GM19467 (cell line): ENCODE data around the gene UBXN11.
A peak's percentile ranks its signal among the peaks of the same experiment; 100 is the strongest.
"Not testable (repeated sequence)": the region's sequence is repeated elsewhere in the genome, so short reads cannot be mapped to it uniquely, and the experiment has no call there.

Experiments used
- ATAC-seq: cut with Tn5 transposase; IDR thresholded peaks from one replicate; pipeline ENCODE4 v1.9.1; 2021; ENCODE audit warnings: mild to moderate bottlenecking, moderate library complexity; ENCODE audit not compliant: unreplicated experiment

The UBXN11 gene

GRCh38 chr1:26307966-26308899, 1.8 kb upstream of the UBXN11 start:
- not testable (repeated sequence) for ATAC-seq

- no peak for ATAC-seq
Observed at GRCh38 chr1:26307363-26307781, 936 bp upstream of the UBXN11 start.

DNA sequence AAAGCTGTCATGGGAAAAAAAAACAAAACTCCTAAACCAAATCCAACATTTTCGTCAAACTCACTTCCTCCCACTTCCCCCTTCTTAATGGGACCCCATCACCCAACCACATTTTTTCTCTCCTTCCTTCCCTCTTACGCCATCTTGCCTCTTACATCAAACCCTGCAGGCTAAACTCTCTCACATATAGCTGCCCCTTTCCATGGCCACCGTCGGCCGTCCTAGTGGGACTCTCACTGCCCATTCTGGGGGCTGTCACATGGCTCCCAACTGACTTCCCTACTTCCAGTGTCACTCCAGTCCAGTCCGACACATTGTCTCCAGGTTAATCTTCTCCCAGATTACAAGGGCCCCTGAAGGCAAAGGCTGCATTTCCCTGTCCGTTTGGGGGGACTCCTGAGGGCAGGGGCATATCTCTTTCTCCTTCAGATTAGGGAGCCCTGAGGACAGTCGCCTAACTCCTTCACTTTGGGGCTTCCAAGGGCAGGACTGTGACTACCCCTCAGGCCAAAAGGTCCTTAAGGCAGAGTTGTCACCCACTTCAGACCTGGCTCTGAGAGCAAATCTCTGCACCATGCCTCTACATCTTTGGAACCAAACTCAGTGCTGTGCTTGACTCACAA, 658 bp downstream of the UBXN11 start:
- no peak for ATAC-seq

DNA sequence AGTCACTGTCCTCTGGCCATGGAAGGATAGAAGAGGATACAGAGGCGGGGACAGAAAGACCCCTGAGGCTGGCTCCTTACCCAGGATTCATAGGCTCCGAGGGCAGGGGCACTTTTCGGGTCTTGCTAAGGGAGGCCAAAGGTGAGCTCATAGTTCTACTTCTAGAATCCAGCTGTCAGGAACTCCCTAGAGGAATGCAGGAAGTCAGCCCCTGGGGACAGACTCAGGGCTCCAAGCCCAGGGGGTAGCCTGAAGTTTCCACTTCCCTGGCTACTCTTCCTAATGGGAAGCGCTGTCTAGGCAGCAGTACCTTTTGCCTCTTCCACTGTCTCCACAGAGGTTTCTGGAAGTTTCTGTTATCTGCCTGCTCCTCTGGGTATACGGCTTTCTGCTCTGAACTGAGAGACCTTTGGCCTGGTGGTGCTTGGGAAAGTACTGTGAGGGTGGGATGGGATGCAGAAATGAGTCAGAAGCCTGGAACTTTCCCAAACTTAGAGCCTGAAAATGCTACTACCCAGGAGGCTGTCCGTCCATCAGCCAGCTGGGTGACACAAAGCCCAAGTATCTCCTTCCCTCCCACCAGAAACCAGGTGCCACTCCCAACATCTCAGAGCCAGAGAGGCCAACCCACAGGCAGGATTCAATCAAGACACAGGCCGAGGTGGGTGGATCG, 3.6 kb downstream of the UBXN11 start:
- no peak for ATAC-seq

- ATAC-seq = no peak
Observed at GRCh38 chr1:26300578-26301275, 5.7 kb downstream of the UBXN11 start.

DNA sequence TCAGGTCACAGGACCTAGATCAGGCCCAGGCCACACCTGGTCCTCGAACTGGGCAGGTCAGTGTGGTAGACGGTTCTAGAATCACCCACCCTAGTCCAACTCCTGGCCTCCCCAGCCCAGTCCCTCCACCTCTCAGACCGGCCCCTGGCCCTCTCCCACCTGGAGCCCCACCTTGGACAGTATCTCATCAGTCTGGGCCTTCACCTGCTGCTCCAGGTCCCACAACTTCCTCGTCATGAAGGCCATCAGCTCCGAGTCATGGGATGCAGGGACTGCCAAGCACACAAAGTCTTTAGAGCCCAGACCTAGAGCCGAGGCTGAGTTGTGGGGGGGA, 8.7 kb downstream of the UBXN11 start:
- ATAC-seq = no peak

- ATAC-seq = no peak
Observed at GRCh38 chr1:26297057-26297790, 9.2 kb downstream of the UBXN11 start.

DNA sequence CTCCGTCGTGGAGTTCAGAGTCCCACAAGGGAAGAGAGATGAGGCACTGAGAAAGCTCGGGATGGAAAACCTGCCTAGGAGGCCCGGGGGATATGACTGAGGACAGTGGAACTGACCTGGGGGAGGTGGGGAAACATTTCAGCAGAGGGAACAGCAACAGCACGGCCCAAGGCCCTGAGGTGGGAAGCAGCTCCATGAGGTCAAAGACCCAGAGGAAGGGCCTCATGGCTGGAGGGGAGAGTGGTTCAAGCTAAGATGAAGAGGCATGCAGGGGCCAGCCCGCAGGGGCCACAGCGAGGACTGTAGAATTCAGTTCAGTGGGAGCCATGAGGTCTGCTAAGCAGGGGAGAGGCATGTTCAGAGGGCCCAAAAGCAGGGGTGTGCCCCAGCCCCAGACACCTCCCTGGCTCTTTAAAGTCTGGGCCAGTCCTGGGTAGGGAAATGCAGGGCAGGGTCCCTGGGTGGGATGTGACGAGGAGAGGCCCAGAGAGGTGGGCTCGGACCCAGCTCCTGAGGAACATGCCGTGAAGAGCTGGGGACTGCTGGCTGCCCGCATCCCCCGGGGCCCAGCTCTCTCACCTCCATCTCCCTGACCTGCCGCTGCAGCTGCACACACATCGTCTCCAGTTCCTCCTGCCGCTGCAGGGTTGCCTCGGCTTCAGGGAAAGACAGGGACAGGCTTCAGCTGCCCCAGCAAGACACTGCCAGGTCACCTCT, 9.9 kb downstream of the UBXN11 start:
- no peak for ATAC-seq

DNA sequence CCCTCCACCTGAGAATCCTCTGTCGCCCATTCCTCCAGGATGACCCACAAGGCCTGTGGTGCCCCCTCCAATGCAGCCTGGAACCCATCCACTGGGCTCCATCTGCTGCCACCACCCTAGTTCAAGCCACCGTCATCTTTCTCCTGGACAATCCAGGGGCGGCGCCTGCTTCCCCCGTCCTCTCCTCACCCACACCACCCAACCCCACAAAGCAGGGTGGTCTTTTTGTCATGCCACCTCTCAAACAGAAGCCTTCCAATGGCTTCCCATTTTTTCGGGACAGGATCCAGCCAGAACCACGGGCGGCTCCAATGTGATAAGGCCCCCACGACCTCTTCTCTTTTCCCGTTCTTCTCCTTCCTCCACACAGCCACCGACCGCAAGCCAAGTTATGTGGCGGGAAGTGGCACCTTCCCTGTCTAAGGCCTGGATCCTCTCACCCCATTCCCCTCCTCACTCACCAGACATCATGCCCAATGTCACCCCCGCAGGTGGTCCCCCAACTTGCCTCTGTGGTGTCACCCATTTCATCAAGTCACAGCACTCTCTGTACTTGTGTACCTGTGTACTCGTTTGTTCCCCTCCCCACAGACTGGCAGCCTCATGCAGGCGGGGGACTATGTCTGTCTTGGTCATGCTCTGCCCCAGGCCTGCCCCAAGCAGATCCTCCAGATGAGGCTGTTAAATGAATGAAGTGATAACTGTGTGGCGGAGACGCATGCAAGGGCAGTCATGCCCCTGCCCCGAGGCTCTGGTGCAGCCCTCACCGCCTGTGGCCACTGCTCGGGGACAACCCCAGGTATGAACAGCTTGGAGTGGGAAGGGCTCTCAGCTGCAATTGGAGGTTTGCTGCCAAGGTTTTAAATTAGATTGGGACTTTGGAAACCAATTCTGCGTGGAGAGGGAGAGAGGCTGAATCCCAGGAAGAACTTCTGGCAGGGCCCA, 11.0 kb downstream of the UBXN11 start:
- ATAC-seq = no peak

DNA sequence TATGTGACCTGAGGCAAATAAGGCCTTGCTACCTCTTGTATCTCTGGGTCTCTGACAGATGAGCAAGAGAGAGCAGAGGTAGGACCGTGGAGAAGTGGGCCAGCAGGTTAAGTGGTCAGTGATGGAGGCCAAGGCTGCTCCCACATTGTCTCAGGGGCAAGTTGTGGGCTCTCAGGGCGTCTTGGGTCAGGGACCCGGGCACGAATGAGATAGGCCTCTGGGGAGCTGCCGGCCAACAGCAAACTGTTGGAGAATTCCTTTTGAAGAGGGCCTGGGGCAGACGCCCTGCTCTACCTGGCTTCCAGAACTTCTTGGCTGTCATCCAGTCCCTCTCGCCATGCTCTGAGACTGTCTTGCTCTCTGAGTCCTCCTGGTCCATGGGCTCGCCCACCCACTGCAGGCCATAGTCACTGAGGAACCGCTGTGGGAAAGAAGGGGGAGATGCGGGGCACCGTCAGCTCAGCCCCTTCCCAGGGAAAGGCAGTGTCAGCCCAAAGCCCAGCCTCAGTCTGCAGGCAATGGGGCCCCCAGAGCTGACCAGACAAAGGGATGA, 12.4 kb downstream of the UBXN11 start:
- ATAC-seq = no peak

DNA sequence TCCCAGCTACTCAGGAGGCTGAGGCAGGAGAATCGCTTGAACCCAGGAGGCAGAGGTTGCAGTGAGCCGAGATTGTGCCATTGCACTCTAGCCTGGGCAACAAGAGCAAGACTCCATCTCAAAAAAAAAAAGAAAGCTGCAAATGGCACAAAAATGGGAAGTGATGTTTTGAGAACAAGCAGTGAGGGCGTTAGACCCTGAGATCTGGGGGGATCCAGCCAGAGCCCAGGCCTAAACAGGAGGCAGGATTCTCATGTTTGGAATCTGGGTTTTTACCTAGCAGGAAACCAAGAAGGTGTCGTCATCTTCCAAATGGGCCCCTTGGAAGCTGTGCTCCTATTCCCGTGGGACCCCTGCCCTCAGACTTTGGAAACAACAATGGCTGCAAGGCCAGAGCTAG, 13.7 kb downstream of the UBXN11 start:
- not testable (repeated sequence) for ATAC-seq

- ATAC-seq = no peak
Observed at GRCh38 chr1:26291939-26292338, 14.5 kb downstream of the UBXN11 start.

- no peak for ATAC-seq
Observed at GRCh38 chr1:26291433-26291832, 15.0 kb downstream of the UBXN11 start.

- ATAC-seq = no peak
Observed at GRCh38 chr1:26290882-26291261, 15.6 kb downstream of the UBXN11 start.

- ATAC-seq = no peak
Observed at GRCh38 chr1:26290122-26290881, 16.1 kb downstream of the UBXN11 start.

- ATAC-seq = peak; percentile 34
Observed at GRCh38 chr1:26289158-26290059, 17.0 kb downstream of the UBXN11 start.
